ENCODE results near the gene SLCO1A2. TPM values are rescaled to one million over a fixed set of nuclear protein-coding genes. Genes with fewer than 3 reads are reported as not detected.

Gene SLCO1A2
- total RNA-seq, 4 donors from 2014 or later = not detected

- Histone ChIP-seq H3K27ac (no peak overlapping the region), H3K4me1 (no peaks in the 10 kb centered on the region), H3K4me3 (no peak overlapping the region), H3K9me3 (no peaks in the 10 kb centered on the region), H3K27me3 (no peaks in the 10 kb centered on the region), H3K36me3 (no peaks in the 10 kb centered on the region)
- TF ChIP-seq, protein P1, sequence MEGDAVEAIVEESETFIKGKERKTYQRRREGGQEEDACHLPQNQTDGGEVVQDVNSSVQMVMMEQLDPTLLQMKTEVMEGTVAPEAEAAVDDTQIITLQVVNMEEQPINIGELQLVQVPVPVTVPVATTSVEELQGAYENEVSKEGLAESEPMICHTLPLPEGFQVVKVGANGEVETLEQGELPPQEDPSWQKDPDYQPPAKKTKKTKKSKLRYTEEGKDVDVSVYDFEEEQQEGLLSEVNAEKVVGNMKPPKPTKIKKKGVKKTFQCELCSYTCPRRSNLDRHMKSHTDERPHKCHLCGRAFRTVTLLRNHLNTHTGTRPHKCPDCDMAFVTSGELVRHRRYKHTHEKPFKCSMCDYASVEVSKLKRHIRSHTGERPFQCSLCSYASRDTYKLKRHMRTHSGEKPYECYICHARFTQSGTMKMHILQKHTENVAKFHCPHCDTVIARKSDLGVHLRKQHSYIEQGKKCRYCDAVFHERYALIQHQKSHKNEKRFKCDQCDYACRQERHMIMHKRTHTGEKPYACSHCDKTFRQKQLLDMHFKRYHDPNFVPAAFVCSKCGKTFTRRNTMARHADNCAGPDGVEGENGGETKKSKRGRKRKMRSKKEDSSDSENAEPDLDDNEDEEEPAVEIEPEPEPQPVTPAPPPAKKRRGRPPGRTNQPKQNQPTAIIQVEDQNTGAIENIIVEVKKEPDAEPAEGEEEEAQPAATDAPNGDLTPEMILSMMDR (IDR thresholded peaks at IDR 0.05) = no peak
- TF ChIP-seq POLR2A (IDR thresholded peaks at IDR 0.05) = no peak
- DNase-seq = no peak
Observed at GRCh38 chr12:21294176-21294575, 40.5 kb downstream of the SLCO1A2 start.

DNA sequence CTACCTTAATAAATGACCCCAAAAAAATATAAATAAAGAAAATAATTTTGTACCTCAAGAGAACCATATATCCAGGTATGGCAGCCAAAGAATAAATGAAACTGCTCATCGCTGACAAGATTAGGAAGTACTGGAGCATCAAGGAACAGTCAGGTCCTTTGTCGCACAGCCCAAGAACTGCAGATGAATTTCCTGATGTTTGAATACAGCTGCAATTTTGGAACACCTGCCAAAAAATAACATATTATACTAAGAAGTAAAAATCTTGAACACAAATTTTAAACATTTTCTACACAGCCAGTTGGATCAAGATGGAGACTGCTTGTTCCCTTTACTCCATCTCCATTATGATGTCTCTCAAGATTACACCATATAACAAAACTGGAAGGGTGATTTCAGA is 42.6 kb downstream of the SLCO1A2 start:
- Histone ChIP-seq H3K9me3 (no peaks in the 10 kb centered on the region), H3K27ac (no peak overlapping the region), H3K36me3 (no peaks in the 10 kb centered on the region), H3K27me3 (no peaks in the 10 kb centered on the region), H3K4me3 (no peak overlapping the region), H3K4me1 (no peaks in the 10 kb centered on the region)
- DNase-seq = no peak
- TF ChIP-seq POLR2A (IDR thresholded peaks at IDR 0.05) = no peak
- TF ChIP-seq, protein P1 (IDR thresholded peaks at IDR 0.05) = no peak

DNA sequence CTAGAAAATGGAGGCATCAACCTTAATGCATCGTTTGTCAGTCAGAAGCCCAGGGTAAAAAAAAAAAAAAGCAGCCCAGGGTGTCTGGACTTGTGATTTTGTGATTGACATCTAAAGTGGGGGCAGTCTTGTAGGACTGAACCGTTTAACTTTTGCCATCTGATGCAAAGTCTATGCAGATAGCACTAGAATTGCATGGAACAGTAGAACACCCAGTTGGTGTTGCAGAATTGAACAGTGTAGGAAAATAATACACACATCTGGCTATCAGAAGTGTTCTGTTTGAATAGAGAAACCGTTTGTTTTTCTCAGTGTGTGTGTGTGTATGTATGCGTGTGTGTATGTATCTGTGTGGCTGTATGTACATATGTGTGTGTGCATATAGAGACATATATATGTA is 45.0 kb downstream of the SLCO1A2 start:
- H3K9me3 ChIP-seq = no peaks in the 10 kb centered on the region
- H3K27me3 ChIP-seq = no peaks in the 10 kb centered on the region
- H3K4me3 ChIP-seq = no peak overlapping the region
- no peaks in the 10 kb centered on the region for H3K36me3 ChIP-seq
- no peak overlapping the region for H3K27ac ChIP-seq
- H3K4me1 ChIP-seq = no peaks in the 10 kb centered on the region
- no peak for TF ChIP-seq POLR2A (IDR thresholded peaks at IDR 0.05)
- TF ChIP-seq, protein P1 (IDR thresholded peaks at IDR 0.05) = no peak
- no peak for DNase-seq

DNA sequence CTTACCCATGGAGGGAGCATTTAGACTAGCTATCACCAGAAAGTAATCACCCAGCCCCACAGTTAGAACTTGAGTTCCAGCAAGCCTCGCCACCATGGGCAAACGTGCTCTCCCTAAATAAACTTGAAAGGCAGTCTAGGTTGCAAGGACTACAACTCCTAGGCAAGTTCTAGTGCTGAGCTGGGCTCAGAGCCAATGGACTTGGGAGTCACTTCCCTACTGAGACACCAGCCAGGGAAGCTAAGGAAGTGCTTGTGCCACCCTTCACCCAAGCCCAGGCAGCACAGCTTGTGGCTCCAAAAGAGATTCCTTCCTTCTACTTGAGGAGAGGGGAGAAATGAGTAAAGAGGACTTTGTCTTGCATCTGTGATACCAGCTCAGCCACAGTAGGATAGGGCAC is 57.9 kb downstream of the SLCO1A2 start:
- Histone ChIP-seq H3K27ac (no peak overlapping the region), H3K4me1 (no peaks in the 10 kb centered on the region), H3K36me3 (no peaks in the 10 kb centered on the region), H3K9me3 (no peaks in the 10 kb centered on the region), H3K4me3 (no peak overlapping the region), H3K27me3 (no peaks in the 10 kb centered on the region)
- DNase-seq = no peak
- no peak for TF ChIP-seq POLR2A (IDR thresholded peaks at IDR 0.05)

- TF ChIP-seq POLR2A (IDR thresholded peaks at IDR 0.05) = no peak
- TF ChIP-seq, protein P1 (IDR thresholded peaks at IDR 0.05) = no peak
- no peak for DNase-seq
- Histone ChIP-seq H3K36me3 (no peaks in the 10 kb centered on the region), H3K27ac (no peak overlapping the region), H3K4me3 (no peak overlapping the region), H3K4me1 (no peaks in the 10 kb centered on the region), H3K9me3 (no peaks in the 10 kb centered on the region), H3K27me3 (no peaks in the 10 kb centered on the region)
Observed at GRCh38 chr12:21265932-21266331, 68.8 kb downstream of the SLCO1A2 start.

DNA sequence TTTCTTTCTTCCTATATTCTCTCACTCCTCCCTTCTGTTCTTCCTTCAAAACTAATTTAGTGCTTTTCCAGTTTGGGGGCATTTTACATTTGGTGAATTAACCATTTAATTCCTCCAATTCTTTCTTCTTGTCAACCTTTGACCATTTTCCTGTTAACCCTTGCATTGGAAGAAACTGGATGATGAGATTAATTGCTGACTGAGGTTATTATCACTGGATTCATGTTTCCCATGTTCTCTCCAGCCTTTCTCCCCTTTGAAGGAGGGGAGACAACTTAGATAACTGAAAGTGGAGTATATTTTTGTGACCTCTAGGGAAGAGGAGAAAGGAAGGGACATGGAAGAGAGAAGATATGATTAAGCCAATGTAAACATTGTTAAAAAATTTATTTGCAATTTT is 70.5 kb downstream of the SLCO1A2 start:
- no peak for DNase-seq
- H3K4me3 ChIP-seq = no peak overlapping the region
- no peak overlapping the region for H3K27ac ChIP-seq
- H3K4me1 ChIP-seq = no peaks in the 10 kb centered on the region
- no peaks in the 10 kb centered on the region for H3K36me3 ChIP-seq
- no peak for TF ChIP-seq POLR2A (IDR thresholded peaks at IDR 0.05)
- TF ChIP-seq, protein P1 (IDR thresholded peaks at IDR 0.05) = no peak
- H3K27me3 ChIP-seq = no peaks in the 10 kb centered on the region
- H3K9me3 ChIP-seq = no peaks in the 10 kb centered on the region
